Esophagus muscularis mucosa (tissue), 3 donors: Measurements from ENCODE around the gene CEL.

Source experiments
- POLR2A ChIP-seq: fragments of 450-650 bp; IDR thresholded peaks from one replicate; pipeline ENCODE4 v1.6.1; 2017; ENCODE audit warnings: antibody characterized with exemption, moderate library complexity, mild to moderate bottlenecking, low read depth
- TF ChIP-seq, protein P1 (sequence below), 3 experiments: fragments of 200-600 bp in 2 of 3; fragments of 450-650 bp in 1 of 3; sonication (generic) in 2 of 3; IDR thresholded peaks; one replicate each; pipeline ENCODE4 v1.5.1; 2017 to 2019; ENCODE audit warnings: antibody characterized with exemption in 3 of 3, mild to moderate bottlenecking in 2 of 3, moderate library complexity in 1 of 3

DNA sequence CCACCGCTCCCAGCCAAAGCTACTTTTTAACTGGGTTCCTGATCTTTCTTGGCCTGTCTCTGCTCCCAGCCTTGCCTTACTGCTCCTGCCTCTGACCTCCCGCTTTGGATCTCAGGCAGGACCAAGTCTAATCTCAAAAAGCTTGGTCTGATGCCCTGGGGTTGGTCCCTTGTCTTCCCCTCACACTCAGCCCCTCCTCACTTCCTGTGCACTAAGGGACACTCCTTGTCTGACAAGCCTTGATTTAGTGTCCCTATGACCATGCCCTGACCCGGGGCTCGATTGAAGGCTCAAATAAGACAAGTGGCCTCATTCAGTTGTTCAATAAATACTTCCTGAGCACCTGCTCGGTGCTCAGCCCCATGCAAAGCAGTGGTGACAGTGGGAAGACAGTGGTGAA lies 34.6 kb upstream of the CEL start:
- no peak for TF ChIP-seq POLR2A
- TF ChIP-seq, protein P1, sequence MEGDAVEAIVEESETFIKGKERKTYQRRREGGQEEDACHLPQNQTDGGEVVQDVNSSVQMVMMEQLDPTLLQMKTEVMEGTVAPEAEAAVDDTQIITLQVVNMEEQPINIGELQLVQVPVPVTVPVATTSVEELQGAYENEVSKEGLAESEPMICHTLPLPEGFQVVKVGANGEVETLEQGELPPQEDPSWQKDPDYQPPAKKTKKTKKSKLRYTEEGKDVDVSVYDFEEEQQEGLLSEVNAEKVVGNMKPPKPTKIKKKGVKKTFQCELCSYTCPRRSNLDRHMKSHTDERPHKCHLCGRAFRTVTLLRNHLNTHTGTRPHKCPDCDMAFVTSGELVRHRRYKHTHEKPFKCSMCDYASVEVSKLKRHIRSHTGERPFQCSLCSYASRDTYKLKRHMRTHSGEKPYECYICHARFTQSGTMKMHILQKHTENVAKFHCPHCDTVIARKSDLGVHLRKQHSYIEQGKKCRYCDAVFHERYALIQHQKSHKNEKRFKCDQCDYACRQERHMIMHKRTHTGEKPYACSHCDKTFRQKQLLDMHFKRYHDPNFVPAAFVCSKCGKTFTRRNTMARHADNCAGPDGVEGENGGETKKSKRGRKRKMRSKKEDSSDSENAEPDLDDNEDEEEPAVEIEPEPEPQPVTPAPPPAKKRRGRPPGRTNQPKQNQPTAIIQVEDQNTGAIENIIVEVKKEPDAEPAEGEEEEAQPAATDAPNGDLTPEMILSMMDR (IDR thresholded peaks at IDR 0.05) = no peak
